ENCODE data around the gene ZCCHC8.

- no peak for TF ChIP-seq OSR1 (CRISPR knock-in tag; IDR thresholded peaks at IDR 0.05)
- no peak for TF ChIP-seq ISL1 (CRISPR knock-in tag; IDR thresholded peaks at IDR 0.05)
- no peak for TF ChIP-seq ZFP30 (CRISPR knock-in tag; IDR thresholded peaks at IDR 0.05)
- TF ChIP-seq PATZ1 (CRISPR knock-in tag; IDR thresholded peaks at IDR 0.05; ENCODE audit: borderline replicate concordance): no peak
- TF ChIP-seq CSRNP3 (CRISPR knock-in tag; IDR thresholded peaks at IDR 0.05): no peak
- TF ChIP-seq ZNF565 (CRISPR knock-in tag; conservative IDR thresholded peaks at IDR 0.05; ENCODE audit: low read depth): no peak
- TF ChIP-seq TSHZ2 (CRISPR knock-in tag; IDR thresholded peaks at IDR 0.05): no peak
- no peak for TF ChIP-seq TCF4 (CRISPR knock-in tag; IDR thresholded peaks at IDR 0.05; ENCODE audit: borderline replicate concordance)
- no peak for TF ChIP-seq ARNTL (CRISPR knock-in tag; IDR thresholded peaks at IDR 0.05; ENCODE audit: borderline replicate concordance, low read depth)
These were observed 23.4 kb upstream of the ZCCHC8 start for GRCh38 chr12:122523846-122524718.
